GM12875 (cell line): ENCODE measurements around the gene TRAF1.

ENCODE experiments used
- H3K4me3 ChIP-seq: one replicate; pipeline ENCODE4 v1.5.1; 2011; ENCODE audit warnings: low read depth, low read length, control low read depth
- TF ChIP-seq, protein P1 (sequence below): IDR thresholded peaks from 2 replicates; pipeline ENCODE4 v1.5.1; 2011; ENCODE audit warnings: low read depth, mild to moderate bottlenecking, control low read depth, inconsistent platforms, low read length, moderate library complexity, borderline replicate concordance; ENCODE audit not compliant: insufficient read depth

TRAF1 gene

DNA sequence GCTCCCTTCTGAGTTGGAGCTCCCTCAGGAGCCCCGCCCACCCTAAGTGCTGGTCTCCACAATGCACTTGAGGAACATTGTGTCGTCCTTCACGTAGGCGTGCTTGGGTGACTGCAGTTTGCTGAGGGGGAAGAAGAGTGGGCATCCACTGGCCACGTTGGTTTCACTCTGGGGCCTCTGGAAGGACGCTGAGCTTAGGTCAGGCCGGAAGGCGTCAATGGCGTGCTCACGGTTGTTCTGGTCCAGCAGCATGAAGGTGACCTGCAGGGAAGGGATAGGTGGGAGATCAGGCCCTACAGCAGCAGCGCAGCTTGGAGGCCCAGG lies 21.7 kb downstream of the TRAF1 start:
- H3K4me3 ChIP-seq = no peak overlapping the region
- TF ChIP-seq, protein P1, sequence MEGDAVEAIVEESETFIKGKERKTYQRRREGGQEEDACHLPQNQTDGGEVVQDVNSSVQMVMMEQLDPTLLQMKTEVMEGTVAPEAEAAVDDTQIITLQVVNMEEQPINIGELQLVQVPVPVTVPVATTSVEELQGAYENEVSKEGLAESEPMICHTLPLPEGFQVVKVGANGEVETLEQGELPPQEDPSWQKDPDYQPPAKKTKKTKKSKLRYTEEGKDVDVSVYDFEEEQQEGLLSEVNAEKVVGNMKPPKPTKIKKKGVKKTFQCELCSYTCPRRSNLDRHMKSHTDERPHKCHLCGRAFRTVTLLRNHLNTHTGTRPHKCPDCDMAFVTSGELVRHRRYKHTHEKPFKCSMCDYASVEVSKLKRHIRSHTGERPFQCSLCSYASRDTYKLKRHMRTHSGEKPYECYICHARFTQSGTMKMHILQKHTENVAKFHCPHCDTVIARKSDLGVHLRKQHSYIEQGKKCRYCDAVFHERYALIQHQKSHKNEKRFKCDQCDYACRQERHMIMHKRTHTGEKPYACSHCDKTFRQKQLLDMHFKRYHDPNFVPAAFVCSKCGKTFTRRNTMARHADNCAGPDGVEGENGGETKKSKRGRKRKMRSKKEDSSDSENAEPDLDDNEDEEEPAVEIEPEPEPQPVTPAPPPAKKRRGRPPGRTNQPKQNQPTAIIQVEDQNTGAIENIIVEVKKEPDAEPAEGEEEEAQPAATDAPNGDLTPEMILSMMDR = no peak

DNA sequence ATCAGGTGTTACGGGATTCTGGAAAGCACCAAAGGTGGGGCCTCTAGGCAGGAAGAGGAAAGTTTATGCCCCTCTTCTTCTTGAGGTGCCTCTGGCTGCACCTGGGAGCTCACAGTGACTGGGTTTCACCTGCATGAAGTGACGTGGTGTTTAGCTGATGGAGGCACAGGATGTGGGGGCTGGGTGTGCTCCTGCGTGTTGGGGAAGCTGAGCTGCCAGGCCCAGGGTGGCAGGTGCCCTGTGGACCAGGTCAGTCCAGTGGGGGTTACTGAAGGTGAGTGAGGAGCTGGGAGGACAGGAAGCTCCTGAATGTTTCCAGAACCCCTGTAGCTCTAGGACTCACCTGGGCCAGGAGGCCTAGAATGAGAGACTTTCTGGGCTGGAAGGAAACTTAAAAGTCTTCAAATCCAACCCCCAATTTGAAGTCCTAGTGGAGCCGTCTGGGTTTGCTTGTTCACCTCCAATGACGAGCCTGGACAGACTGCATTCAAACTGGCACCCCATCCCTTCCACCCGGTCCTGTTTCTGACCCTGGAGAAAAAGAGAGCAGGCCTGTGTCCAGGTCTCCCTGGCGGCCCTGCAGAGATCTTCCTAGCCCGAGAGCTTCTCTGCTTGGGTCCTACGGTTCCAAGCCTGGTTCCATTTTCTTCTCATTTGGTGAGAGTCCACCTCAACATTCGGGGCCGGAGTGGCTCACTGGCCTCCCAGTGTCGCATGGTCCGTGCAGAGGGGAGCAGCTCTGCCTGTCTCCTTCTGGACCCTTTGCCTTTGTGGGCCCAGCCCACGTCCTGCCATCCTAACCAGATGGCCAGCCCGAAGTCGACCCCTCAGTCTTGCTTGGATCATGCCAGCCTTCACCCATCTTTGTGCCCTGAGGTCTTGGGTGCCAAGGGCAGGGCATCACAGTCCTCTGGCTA lies 22.3 kb downstream of the TRAF1 start:
- TF ChIP-seq, protein P1 = no peak
- H3K4me3 ChIP-seq = no peak overlapping the region

DNA sequence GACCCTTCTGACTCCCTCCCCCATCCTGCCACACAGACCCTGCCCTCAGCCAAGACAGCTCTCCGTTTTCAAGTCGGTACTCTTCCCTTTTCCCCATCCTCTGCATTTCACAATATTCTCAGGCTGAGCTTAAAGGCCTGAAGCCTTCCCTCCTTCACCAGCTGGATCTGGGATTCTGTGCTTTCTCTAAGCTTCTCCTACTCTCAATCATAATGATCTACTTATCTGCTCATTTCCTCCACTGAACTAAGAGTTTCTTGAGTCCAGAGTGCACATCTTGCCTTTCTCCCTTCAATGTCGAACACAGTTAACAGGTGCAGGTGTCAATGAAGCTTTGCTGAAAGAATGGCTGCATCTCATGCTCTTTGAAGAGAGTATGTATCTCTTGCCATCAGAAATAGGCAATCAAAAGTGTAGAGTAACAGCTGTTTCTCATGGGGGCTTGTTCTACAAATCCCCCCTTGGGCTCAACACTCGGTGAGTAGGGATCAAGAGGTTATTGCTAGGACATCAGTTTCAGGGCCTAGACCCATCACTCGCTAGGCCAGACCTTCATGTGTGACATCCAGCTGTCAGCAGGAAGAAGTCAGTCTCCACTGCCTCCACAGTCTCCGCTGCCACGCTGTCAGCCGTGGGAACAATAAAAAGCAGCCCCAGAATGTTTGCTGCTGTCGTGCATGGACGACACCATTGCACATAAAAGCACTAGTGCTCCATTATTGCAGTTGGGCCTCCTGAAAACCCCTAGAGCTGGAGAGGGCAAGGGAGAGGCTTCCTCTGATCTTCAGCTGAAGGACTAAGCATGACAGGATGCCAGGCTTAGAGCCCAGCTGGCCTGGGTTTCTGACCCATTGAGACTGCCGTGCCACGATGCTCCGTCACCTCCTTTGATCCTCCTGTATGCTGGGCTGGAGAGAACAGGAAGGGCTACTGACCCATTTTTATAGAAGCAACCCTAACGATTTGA lies 23.7 kb downstream of the TRAF1 start:
- no peak overlapping the region for H3K4me3 ChIP-seq

DNA sequence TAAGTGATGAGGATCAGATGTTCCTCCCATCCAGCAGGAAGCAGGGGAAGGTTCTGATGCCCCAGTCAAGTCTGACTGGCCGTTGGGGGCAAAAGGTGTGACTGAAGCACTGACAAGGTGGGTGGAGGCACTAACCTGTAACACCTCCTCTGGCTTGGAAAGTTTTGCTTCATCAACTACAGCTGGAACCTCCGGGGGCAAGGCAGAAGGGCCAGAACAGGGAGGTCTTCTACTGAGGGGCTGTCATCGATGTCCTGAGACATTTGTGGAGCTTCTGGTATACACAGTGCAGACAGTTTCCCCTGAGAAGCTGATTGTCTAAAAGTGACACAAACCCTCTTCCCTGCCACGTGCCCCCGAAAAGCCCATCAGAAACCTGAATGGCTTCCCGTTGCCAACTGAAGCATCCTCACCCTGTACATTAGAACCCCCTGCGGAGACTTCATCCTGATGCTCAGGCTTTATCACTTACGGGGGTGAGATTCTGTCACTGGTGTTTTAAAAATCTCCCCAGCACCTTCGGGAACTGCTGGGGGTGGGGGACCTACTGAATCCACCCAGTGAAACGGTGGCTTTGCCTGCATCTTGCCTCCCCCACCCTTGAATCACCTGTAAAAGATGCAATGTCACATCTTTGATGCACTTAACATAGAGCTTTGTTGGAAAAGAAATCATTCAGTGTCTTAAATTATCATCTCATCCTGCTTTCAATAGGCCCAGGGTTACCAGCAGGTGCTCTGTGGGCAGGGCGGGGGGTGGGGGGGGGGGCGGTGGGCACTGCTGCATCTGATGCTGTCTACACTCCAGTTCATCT lies 24.6 kb downstream of the TRAF1 start:
- H3K4me3 ChIP-seq = no peak overlapping the region
- TF ChIP-seq, protein P1 = no peak

More for the DNA sequence above, 23.7 kb downstream of the TRAF1 start:
- TF ChIP-seq, protein P1 = no peak

DNA sequence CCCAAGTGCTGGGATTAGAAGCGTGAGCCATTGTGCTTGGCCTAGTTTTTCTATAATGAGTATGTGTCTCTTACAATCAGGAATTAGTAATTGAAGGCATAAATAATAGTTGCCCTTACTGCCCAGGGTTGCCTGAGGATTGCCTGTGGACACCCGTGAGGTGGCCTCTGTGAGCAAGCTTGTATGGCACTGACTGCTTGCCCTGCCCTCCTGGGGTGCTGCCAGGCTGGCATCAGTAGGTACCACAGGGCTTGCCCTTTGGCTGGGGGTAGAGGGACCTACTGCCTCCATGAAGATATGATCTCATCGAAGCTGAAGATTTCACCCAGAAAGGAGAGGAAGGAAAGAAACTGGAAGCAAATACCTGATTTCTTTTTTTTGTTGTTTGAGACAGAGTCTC lies 25.8 kb downstream of the TRAF1 start:
- TF ChIP-seq, protein P1 = no peak
- no peak overlapping the region for H3K4me3 ChIP-seq

DNA sequence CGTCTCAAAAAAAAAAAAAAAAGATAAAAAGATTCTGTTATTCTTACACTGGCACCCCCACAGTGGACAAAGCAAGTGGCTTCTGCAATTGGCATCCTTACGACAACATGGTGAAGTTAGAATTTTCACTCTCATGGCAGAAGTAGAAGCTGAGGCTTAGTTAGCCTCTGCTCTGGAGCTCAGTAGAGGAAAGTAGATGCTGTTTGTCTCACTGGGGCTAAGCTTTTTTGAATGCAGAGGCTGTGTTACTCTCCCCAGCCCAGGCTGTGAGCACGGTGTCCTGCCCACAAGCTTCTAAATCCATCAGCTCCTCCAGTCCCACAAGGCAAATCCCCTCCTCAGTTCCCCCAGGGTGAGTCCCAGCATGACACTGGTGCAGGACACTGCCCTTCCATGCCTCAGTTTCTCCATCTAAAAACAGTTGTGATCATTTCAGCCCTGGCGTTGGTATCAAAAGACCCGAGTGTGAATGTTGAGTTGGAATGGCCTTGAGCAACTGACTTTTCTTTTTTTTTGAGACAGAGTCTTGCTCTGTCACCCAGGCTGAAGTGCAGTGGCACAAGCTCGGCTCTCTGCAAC lies 27.0 kb downstream of the TRAF1 start:
- TF ChIP-seq, protein P1 = no peak
- H3K4me3 ChIP-seq = no peak overlapping the region
